HG03159 (cell line): ENCODE measurements around the gene KIF16B.

Experiments
- ATAC-seq: cut with Tn5 transposase; IDR thresholded peaks from one replicate; pipeline ENCODE4 v1.9.1; 2021; ENCODE audit warnings: mild to moderate bottlenecking, moderate library complexity; ENCODE audit not compliant: unreplicated experiment

KIF16B gene

DNA sequence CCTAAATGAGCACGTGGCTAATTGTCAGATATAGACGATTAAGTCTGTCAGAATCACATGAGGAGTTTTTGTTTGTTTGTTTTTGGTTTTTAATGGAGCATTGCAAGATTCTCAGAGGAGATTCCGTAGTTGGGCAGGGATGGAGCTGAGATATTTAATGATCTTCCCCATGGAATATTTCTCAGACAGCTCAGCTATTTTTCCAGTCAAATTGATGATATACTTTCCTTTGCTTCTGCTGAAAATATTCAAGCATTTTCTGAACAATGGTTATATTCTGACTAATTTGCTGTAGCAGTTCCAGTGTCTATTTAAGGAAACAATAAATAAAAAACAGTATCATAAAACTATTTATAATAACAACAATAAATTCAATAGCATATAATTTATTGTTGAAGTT is 348.4 kb downstream of the KIF16B start:
- no peak for ATAC-seq

DNA sequence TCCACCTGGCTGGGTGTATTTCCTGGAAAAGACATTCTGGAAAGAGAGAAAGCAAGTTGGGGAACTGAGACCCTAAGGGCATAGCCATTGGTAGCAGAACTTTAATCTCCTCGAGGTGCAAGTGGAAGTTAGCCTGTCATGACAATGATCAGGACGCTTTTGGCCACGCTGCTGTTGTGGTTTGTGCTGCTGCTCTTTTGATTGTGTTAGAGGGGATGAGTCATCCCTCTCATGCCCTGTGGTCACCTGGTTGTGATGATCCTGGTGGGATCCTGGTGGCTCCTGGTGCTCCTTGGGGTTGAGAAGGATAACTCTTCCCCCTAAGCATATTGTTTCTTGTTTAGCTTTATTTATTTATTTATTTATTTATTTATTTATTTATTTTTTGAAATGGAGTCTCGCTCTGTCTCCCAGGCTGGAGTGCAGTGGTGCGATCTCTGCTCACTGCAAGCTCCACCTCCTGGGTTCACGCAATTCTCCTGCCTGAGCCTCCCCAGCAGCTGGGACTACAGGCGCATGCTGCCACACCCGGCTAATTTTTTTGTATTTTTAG is 350.3 kb downstream of the KIF16B start:
- no peak for ATAC-seq
